Endothelial cell (in vitro differentiated cells): ENCODE results near the gene XPNPEP3. TPM values are rescaled to one million over a fixed set of nuclear protein-coding genes. Genes with fewer than 3 reads are reported as not detected.
"Not testable (repeated sequence)": the region's sequence is repeated elsewhere in the genome, so short reads cannot be mapped to it uniquely, and the experiment has no call there.

Experiments
- DNase-seq: peaks from one replicate; pipeline ENCODE4 v3.0.0; 2021; ENCODE audit warnings: low spot score
- H3K27ac Mint-ChIP-seq: one replicate; pipeline ENCODE4 v1.8.0; 2021; ENCODE audit warnings: mixed read lengths, inconsistent platforms; ENCODE audit not compliant: unreplicated experiment
- H3K27me3 Mint-ChIP-seq: one replicate; pipeline ENCODE4 v1.8.0; 2021; ENCODE audit warnings: mild to moderate bottlenecking, moderate library complexity, mixed read lengths, inconsistent platforms; ENCODE audit not compliant: unreplicated experiment
- H3K36me3 Mint-ChIP-seq: one replicate; pipeline ENCODE4 v1.8.0; 2021; ENCODE audit warnings: mild to moderate bottlenecking, low read depth, mixed read lengths, inconsistent platforms; ENCODE audit not compliant: unreplicated experiment
- H3K4me1 Mint-ChIP-seq: one replicate; pipeline ENCODE4 v1.8.0; 2021; ENCODE audit warnings: mild to moderate bottlenecking, mixed read lengths, inconsistent platforms; ENCODE audit not compliant: unreplicated experiment
- H3K4me3 Mint-ChIP-seq: one replicate; pipeline ENCODE4 v1.8.0; 2021; ENCODE audit warnings: mild to moderate bottlenecking, mixed read lengths, inconsistent platforms; ENCODE audit not compliant: unreplicated experiment
- H3K9me3 Mint-ChIP-seq: one replicate; pipeline ENCODE4 v1.8.0; 2021; ENCODE audit warnings: mixed read lengths, inconsistent platforms; ENCODE audit not compliant: unreplicated experiment
- CTCF ChIP-seq: fragments of 200-600 bp; sonication (generic); IDR thresholded peaks from one replicate; pipeline ENCODE4 v1.5.0; 2021; ENCODE audit warnings: antibody characterized with exemption; ENCODE audit not compliant: unreplicated experiment
- total RNA-seq: library from RNA; stranded (reverse); fragmentation: NEBNext Ultra II Directional; extraction: Animal tissue kit (Norgen Biotek cat#: 25700); gene quantifications from one replicate; pipeline ENCODE4 v1.2.1, GENCODE V29; 2021; ENCODE audit not compliant: unreplicated experiment

The XPNPEP3 gene
- total RNA-seq, 1 donor from 2014 or later: 23.5 TPM

GRCh38 chr22:40818192-40818746, 38.7 kb upstream of the XPNPEP3 start:
- no peaks in the 10 kb centered on the region for H3K27me3 Mint-ChIP-seq
- DNase-seq: no peak
- peaks cover 8% of the 10 kb centered on the region for H3K36me3 Mint-ChIP-seq
- TF ChIP-seq CTCF: no peak
- H3K4me3 Mint-ChIP-seq: peak overlapping the region; percentile 99
- H3K9me3 Mint-ChIP-seq: no peaks in the 10 kb centered on the region
- peaks cover 28% of the 10 kb centered on the region for H3K4me1 Mint-ChIP-seq
- H3K27ac Mint-ChIP-seq: peak overlapping the region; percentile 75

- Mint-ChIP-seq H3K9me3 (no peaks in the 10 kb centered on the region), H3K36me3 (peaks cover 8% of the 10 kb centered on the region), H3K4me3 (peak within 1 kb of the TSS; percentile 99), H3K4me1 (peaks cover 28% of the 10 kb centered on the region), H3K27me3 (no peaks in the 10 kb centered on the region), H3K27ac (peak within 1 kb of the TSS; percentile 75)
- TF ChIP-seq CTCF: no peak
- DNase-seq: peak; percentile 81
These were observed 38.0 kb upstream of the XPNPEP3 start, which contains the start of gene SLC25A17 for GRCh38 chr22:40818747-40819598. TSS of gene SLC25A17 (minus strand) at chr22:40819346. CDS start at chr22:40819248, 98 bp downstream.

GRCh38 chr22:40819599-40820140, 37.3 kb upstream of the XPNPEP3 start:
- no peak for TF ChIP-seq CTCF
- H3K4me1 Mint-ChIP-seq: peaks cover 25% of the 10 kb centered on the region
- peaks cover 8% of the 10 kb centered on the region for H3K36me3 Mint-ChIP-seq
- no peak for DNase-seq
- no peaks in the 10 kb centered on the region for H3K27me3 Mint-ChIP-seq
- H3K9me3 Mint-ChIP-seq: no peaks in the 10 kb centered on the region
- H3K27ac Mint-ChIP-seq: no peak overlapping the region
- H3K4me3 Mint-ChIP-seq: peak overlapping the region; percentile 82

GRCh38 chr22:40823426-40823825, 33.5 kb upstream of the XPNPEP3 start:
- DNase-seq: no peak
- peaks cover 6% of the 10 kb centered on the region for H3K36me3 Mint-ChIP-seq
- no peak overlapping the region for H3K4me3 Mint-ChIP-seq
- no peaks in the 10 kb centered on the region for H3K27me3 Mint-ChIP-seq
- H3K9me3 Mint-ChIP-seq: no peaks in the 10 kb centered on the region
- TF ChIP-seq CTCF: no peak
- peaks cover 11% of the 10 kb centered on the region for H3K4me1 Mint-ChIP-seq
- no peak overlapping the region for H3K27ac Mint-ChIP-seq

DNA sequence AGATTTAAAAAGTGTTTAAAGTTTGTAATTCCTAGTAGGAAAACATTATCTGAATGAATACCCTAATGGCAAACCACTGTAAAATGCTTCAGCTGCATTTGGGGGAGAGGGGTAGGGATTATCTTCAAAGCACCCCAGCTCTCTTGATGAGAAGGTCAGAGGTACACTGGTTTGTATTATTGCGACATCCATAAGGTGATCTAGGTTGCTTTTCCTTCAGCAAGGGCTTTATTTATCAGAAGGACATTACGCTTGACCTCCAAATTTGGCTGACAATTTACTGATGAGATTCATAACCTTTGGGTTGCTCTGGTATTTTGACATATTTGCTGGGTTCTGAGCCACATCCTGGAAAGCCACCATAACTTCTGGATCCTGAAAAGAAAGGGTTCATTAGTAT, 30.7 kb upstream of the XPNPEP3 start:
- H3K27me3 Mint-ChIP-seq, H3K9me3 Mint-ChIP-seq, H3K27ac Mint-ChIP-seq, DNase-seq, H3K4me1 Mint-ChIP-seq: not testable (repeated sequence)
- peaks cover 17% of the 10 kb centered on the region for H3K36me3 Mint-ChIP-seq
- H3K4me3 Mint-ChIP-seq: peak overlapping the region; percentile 21
